Measurements from ENCODE around the gene DCHS1. TPM values are rescaled to one million over a fixed set of nuclear protein-coding genes. Genes with fewer than 3 reads are reported as not detected.

The DCHS1 gene
- total and polyA plus RNA-seq, 4 donors, result 0.68 to 8.9 (median 5.8) TPM

- no peak for DNase-seq (ENCODE audit: low spot score)
- WGBS, result 50% methylated on average over 28 of the region's 28 CpGs
- TF ChIP-seq TAF1 (conservative IDR thresholded peaks at IDR 0.05) (no peak), EGR1 (IDR thresholded peaks at IDR 0.05; ENCODE audit: low read depth in 2 of 2) (no peak), GABPA (IDR thresholded peaks at IDR 0.05 in 1 of 2, conservative IDR thresholded peaks at IDR 0.05 in 1 of 2) (no peak), JUND (IDR thresholded peaks at IDR 0.05) (no peak), RAD21 (IDR thresholded peaks at IDR 0.05) (no peak), HNF4A (conservative IDR thresholded peaks at IDR 0.05) (no peak), REST (IDR thresholded peaks at IDR 0.05) (no peak), FOXA1 (IDR thresholded peaks at IDR 0.05) (no peak), SP1 (IDR thresholded peaks at IDR 0.05) (no peak), YY1 (IDR thresholded peaks at IDR 0.05) (no peak), ZBTB33 (IDR thresholded peaks at IDR 0.05) (no peak), MAX (IDR thresholded peaks at IDR 0.05) (no peak), NR2F2 (IDR thresholded peaks at IDR 0.05) (no peak), RXRA (IDR thresholded peaks at IDR 0.05) (no peak), FOXA2 (IDR thresholded peaks at IDR 0.05) (no peak), HNF4G (IDR thresholded peaks at IDR 0.05) (no peak), ATF3 (IDR thresholded peaks at IDR 0.05) (no peak), CTCF (IDR thresholded peaks at IDR 0.05; ENCODE audit: low read depth, low read length, missing input control) (no peak)
- no peak overlapping the region for H3K27ac ChIP-seq (ENCODE audit: low read depth in 1 of 2, low read length in 2 of 2)
- no peak overlapping the region for H3K9ac ChIP-seq (ENCODE audit: low read depth in 1 of 2, low read length in 2 of 2)
- no peaks in the 10 kb centered on the region for H3K9me3 ChIP-seq (ENCODE audit: control insufficient read depth in 4 of 4, low read length in 3 of 4)
- H3K4me3 ChIP-seq (ENCODE audit: low read depth in 1 of 3, low read length in 3 of 3), result peak overlapping the region in 1 of 3 donors; percentile 18
- peaks cover 3 to 23% (median 14%) of the 10 kb centered on the region in 4 donors for H3K4me1 ChIP-seq (ENCODE audit: control insufficient read depth in 4 of 4, insufficient read depth in 4 of 4, low read length in 3 of 4)
- H3K36me3 ChIP-seq (ENCODE audit: control insufficient read depth in 4 of 4, insufficient read depth in 3 of 4, low read depth in 1 of 4, low read length in 3 of 4), result no peaks in the 10 kb centered on the region
- no peaks in the 10 kb centered on the region for H3K27me3 ChIP-seq (ENCODE audit: control insufficient read depth in 4 of 4, insufficient read depth in 4 of 4, low read length in 3 of 4)
Observed at GRCh38 chr11:6630632-6631291, 24.8 kb downstream of the DCHS1 start.
